GM12878 (cell line): ENCODE measurements around the gene CSMD2.

Experiments used
- BCL11A ChIP-seq: IDR thresholded peaks from 2 replicates; pipeline ENCODE4 v1.6.1; 2011; ENCODE audit warnings: low read depth, low read length
- CEBPB ChIP-seq, 2 experiments: fragments of 150-350 bp in 1 of 2; IDR thresholded peaks; 2 replicates each; pipeline ENCODE4 v1.6.1; 2012 to 2014; ENCODE audit warnings: low read depth in 2 of 2, low read length in 2 of 2, borderline replicate concordance in 1 of 2, inconsistent platforms in 1 of 2
- CHD2 ChIP-seq: IDR thresholded peaks from 2 replicates; pipeline ENCODE4 v1.6.1; 2011; ENCODE audit warnings: low read depth, low read length, improper control_type of control experiment, borderline replicate concordance
- CREB1 ChIP-seq: IDR thresholded peaks from 2 replicates; pipeline ENCODE4 v1.6.1; 2012; ENCODE audit warnings: low read depth, mild to moderate bottlenecking, inconsistent platforms
- EP300 ChIP-seq, 2 experiments: fragments of 150-350 bp in 1 of 2; IDR thresholded peaks; 2 replicates each; pipeline ENCODE4 v1.6.1; 2011 to 2012; ENCODE audit warnings: low read depth in 2 of 2, low read length in 2 of 2, borderline replicate concordance in 1 of 2, improper control_type of control experiment in 1 of 2, inconsistent platforms in 1 of 2; ENCODE audit not compliant: control insufficient read depth in 1 of 2
- MXI1 ChIP-seq: fragments of 150-350 bp; IDR thresholded peaks from 2 replicates; pipeline ENCODE4 v1.6.1; 2011; ENCODE audit warnings: low read depth, mild to moderate bottlenecking, inconsistent platforms, low read length, improper control_type of control experiment
- MYB ChIP-seq: fragments of 150-350 bp; IDR thresholded peaks from 2 replicates; pipeline ENCODE4 v1.6.1; 2014; ENCODE audit warnings: mild to moderate bottlenecking, low read depth, low read length, borderline replicate concordance
- NFYA ChIP-seq: IDR thresholded peaks from 2 replicates; pipeline ENCODE4 v1.6.1; 2011; ENCODE audit warnings: low read depth, mild to moderate bottlenecking, low read length, improper control_type of control experiment, borderline replicate concordance
- NR2C2 ChIP-seq: IDR thresholded peaks from 2 replicates; pipeline ENCODE4 v1.6.1; 2011; ENCODE audit warnings: borderline replicate concordance, low read depth; ENCODE audit not compliant: control insufficient read depth, insufficient read length
- POLR2AphosphoS5 ChIP-seq: IDR thresholded peaks from 2 replicates; pipeline ENCODE4 v1.6.1; 2011; ENCODE audit warnings: mild to moderate bottlenecking, low read length, inconsistent platforms
- SREBF1 ChIP-seq: IDR thresholded peaks from 2 replicates; pipeline ENCODE4 v1.6.1; 2012; ENCODE audit warnings: mild to moderate bottlenecking, low read length
- TF ChIP-seq, protein P1 (sequence below), 3 experiments: IDR thresholded peaks in 2 of 3; conservative IDR thresholded peaks in 1 of 3; 2 replicates each; pipeline ENCODE4 v1.5.1; 2011; ENCODE audit warnings: low read depth in 3 of 3, low read length in 3 of 3, mild to moderate bottlenecking in 3 of 3, control low read depth in 2 of 3, moderate library complexity in 2 of 3, inconsistent platforms in 1 of 3, mixed read lengths in 1 of 3; ENCODE audit not compliant: control insufficient read depth in 2 of 3, insufficient read depth in 1 of 3; ENCODE audit errors: extremely low read depth in 1 of 3
- TF ChIP-seq, protein P2 (sequence below): IDR thresholded peaks from 2 replicates; pipeline ENCODE4 v1.6.1; 2012; ENCODE audit warnings: improper control_type of control experiment, low read depth, low read length; ENCODE audit not compliant: insufficient replicate concordance
- TF ChIP-seq, protein P3 (sequence below): IDR thresholded peaks from 2 replicates; pipeline ENCODE4 v1.6.1; 2011; ENCODE audit warnings: low read depth, low read length, improper control_type of control experiment, borderline replicate concordance

DNA sequence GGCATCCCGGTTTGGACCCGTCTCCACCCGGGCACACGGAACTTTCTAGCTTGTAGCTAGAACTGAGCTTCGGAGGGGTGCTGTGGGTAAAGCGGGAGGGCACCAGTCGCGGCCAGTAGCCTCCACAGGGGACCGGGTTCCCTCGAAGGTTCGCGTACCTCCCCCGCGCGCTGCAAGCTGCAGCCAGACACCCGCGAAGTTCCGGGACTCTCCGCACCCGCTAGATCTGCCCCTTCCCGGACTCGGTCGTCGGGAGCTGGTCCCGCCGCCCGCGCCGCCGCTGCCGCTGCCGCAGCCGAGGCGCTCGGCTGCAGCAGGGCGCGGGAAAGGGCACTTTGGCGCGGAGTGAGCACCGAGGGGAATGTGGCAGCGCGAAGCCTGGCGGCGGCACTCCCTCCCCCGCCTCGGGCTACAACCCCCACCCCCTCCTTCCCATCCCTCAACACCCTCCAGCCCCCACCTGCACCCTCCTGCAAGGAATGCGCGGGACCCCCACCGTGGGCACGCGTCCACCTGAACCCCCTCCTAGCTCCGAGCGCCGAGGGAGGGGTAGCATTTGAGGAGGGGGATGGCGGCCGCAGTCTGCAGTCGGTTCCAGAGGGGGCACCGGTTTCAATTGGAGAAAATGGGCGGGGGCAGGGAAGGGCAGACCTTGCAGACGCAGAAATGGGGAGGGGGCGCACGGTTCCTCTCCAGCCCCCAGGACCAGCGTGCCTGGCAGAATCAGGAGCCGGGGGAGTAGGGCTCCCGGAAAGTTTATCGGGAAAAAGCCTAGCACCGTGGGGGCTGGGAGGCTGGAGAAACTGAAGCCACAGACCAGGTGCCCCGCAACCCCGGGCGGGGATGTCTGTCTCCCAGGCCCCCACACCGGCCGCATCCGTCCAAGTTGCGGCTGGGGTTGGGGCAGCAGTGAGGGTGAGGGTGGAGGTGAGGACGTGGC lies 968 bp downstream of the CSMD2 start:
- no peak for TF ChIP-seq EP300 (IDR thresholded peaks at IDR 0.05; ENCODE audit: borderline replicate concordance in 1 of 2, control insufficient read depth in 1 of 2, low read depth in 2 of 2, low read length in 2 of 2)
- no peak for TF ChIP-seq CHD2
- TF ChIP-seq CREB1: no peak
- TF ChIP-seq MYB: no peak
- TF ChIP-seq BCL11A: no peak
- TF ChIP-seq MXI1: no peak
- no peak for TF ChIP-seq NR2C2
- TF ChIP-seq CEBPB (IDR thresholded peaks at IDR 0.05; ENCODE audit: borderline replicate concordance in 1 of 2, low read depth in 2 of 2, low read length in 2 of 2): no peak
- TF ChIP-seq, protein P1, sequence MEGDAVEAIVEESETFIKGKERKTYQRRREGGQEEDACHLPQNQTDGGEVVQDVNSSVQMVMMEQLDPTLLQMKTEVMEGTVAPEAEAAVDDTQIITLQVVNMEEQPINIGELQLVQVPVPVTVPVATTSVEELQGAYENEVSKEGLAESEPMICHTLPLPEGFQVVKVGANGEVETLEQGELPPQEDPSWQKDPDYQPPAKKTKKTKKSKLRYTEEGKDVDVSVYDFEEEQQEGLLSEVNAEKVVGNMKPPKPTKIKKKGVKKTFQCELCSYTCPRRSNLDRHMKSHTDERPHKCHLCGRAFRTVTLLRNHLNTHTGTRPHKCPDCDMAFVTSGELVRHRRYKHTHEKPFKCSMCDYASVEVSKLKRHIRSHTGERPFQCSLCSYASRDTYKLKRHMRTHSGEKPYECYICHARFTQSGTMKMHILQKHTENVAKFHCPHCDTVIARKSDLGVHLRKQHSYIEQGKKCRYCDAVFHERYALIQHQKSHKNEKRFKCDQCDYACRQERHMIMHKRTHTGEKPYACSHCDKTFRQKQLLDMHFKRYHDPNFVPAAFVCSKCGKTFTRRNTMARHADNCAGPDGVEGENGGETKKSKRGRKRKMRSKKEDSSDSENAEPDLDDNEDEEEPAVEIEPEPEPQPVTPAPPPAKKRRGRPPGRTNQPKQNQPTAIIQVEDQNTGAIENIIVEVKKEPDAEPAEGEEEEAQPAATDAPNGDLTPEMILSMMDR (IDR thresholded peaks at IDR 0.05 in 2 of 3, conservative IDR thresholded peaks at IDR 0.05 in 1 of 3; ENCODE audit: control insufficient read depth in 2 of 3, extremely low read depth in 1 of 3, insufficient read depth in 1 of 3, low read depth in 3 of 3, low read length in 3 of 3): no peak
- TF ChIP-seq NFYA: no peak
- TF ChIP-seq, protein P2, sequence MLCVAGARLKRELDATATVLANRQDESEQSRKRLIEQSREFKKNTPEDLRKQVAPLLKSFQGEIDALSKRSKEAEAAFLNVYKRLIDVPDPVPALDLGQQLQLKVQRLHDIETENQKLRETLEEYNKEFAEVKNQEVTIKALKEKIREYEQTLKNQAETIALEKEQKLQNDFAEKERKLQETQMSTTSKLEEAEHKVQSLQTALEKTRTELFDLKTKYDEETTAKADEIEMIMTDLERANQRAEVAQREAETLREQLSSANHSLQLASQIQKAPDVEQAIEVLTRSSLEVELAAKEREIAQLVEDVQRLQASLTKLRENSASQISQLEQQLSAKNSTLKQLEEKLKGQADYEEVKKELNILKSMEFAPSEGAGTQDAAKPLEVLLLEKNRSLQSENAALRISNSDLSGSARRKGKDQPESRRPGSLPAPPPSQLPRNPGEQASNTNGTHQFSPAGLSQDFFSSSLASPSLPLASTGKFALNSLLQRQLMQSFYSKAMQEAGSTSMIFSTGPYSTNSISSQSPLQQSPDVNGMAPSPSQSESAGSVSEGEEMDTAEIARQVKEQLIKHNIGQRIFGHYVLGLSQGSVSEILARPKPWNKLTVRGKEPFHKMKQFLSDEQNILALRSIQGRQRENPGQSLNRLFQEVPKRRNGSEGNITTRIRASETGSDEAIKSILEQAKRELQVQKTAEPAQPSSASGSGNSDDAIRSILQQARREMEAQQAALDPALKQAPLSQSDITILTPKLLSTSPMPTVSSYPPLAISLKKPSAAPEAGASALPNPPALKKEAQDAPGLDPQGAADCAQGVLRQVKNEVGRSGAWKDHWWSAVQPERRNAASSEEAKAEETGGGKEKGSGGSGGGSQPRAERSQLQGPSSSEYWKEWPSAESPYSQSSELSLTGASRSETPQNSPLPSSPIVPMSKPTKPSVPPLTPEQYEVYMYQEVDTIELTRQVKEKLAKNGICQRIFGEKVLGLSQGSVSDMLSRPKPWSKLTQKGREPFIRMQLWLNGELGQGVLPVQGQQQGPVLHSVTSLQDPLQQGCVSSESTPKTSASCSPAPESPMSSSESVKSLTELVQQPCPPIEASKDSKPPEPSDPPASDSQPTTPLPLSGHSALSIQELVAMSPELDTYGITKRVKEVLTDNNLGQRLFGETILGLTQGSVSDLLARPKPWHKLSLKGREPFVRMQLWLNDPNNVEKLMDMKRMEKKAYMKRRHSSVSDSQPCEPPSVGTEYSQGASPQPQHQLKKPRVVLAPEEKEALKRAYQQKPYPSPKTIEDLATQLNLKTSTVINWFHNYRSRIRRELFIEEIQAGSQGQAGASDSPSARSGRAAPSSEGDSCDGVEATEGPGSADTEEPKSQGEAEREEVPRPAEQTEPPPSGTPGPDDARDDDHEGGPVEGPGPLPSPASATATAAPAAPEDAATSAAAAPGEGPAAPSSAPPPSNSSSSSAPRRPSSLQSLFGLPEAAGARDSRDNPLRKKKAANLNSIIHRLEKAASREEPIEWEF: no peak
- TF ChIP-seq SREBF1: no peak
- no peak for TF ChIP-seq POLR2AphosphoS5
- TF ChIP-seq, protein P3, sequence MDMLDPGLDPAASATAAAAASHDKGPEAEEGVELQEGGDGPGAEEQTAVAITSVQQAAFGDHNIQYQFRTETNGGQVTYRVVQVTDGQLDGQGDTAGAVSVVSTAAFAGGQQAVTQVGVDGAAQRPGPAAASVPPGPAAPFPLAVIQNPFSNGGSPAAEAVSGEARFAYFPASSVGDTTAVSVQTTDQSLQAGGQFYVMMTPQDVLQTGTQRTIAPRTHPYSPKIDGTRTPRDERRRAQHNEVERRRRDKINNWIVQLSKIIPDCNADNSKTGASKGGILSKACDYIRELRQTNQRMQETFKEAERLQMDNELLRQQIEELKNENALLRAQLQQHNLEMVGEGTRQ: no peak
